MM.1S (cell line): Measurements from ENCODE around the gene WAS.

Experiments
- DNase-seq: peaks from one replicate; pipeline ENCODE4 v3.0.0-alpha.2; 2015
- H2AFZ ChIP-seq: fragments of 300-600 bp; sonication (generic); 2 replicates; pipeline ENCODE4 v1.6.0; 2016; ENCODE audit warnings: antibody characterized with exemption, low read length
- H3F3A ChIP-seq: fragments of 300-600 bp; sonication (generic); 2 replicates; pipeline ENCODE4 v1.6.1; 2016; ENCODE audit warnings: mild to moderate bottlenecking, antibody characterized with exemption, low read length, moderate library complexity, mixed read lengths; ENCODE audit not compliant: insufficient read depth
- H3K27ac ChIP-seq: fragments of 300-600 bp; sonication (generic); 2 replicates; pipeline ENCODE4 v1.5.1; 2016; ENCODE audit warnings: mild to moderate bottlenecking, low read length
- H3K27me3 ChIP-seq: fragments of 300-600 bp; sonication (generic); replicated peaks from 2 replicates; pipeline ENCODE4 v1.6.0; 2016; ENCODE audit warnings: low read length; ENCODE audit not compliant: insufficient read depth
- H3K36me3 ChIP-seq: fragments of 300-600 bp; sonication (generic); replicated peaks from 2 replicates; pipeline ENCODE4 v1.6.1; 2016; ENCODE audit warnings: mild to moderate bottlenecking, low read length, mixed read lengths; ENCODE audit not compliant: insufficient read depth
- H3K4me1 ChIP-seq: fragments of 300-600 bp; sonication (generic); 2 replicates; pipeline ENCODE4 v1.6.1; 2016; ENCODE audit warnings: low read length, mixed read lengths
- H3K4me2 ChIP-seq: fragments of 300-600 bp; sonication (generic); 2 replicates; pipeline ENCODE4 v1.6.0; 2016; ENCODE audit warnings: low read depth, low read length
- H3K4me3 ChIP-seq: fragments of 300-600 bp; sonication (generic); 2 replicates; pipeline ENCODE4 v1.5.1; 2016; ENCODE audit warnings: low read length, mixed read lengths
- H3K79me2 ChIP-seq: fragments of 300-600 bp; sonication (generic); 2 replicates; pipeline ENCODE4 v1.6.1; 2016; ENCODE audit warnings: mixed run types, low read length, mixed read lengths
- H3K9ac ChIP-seq: fragments of 300-600 bp; sonication (generic); 2 replicates; pipeline ENCODE4 v1.6.1; 2016; ENCODE audit warnings: low read length, mixed read lengths
- H3K9me2 ChIP-seq: fragments of 300-600 bp; sonication (generic); replicated peaks from 2 replicates; pipeline ENCODE4 v1.6.1; 2016; ENCODE audit warnings: mild to moderate bottlenecking, low read length, mixed read lengths; ENCODE audit not compliant: insufficient read depth
- H3K9me3 ChIP-seq: fragments of 300-600 bp; sonication (generic); replicated peaks from 2 replicates; pipeline ENCODE4 v1.6.1; 2016; ENCODE audit warnings: mild to moderate bottlenecking, low read length, mixed read lengths; ENCODE audit not compliant: insufficient read depth
- H4K20me1 ChIP-seq: fragments of 300-600 bp; sonication (generic); 2 replicates; pipeline ENCODE4 v1.6.1; 2016; ENCODE audit warnings: mild to moderate bottlenecking, low read length, moderate library complexity, mixed read lengths; ENCODE audit not compliant: insufficient read depth
- EZH2 ChIP-seq: fragments of 300-600 bp; sonication (generic); optimal IDR thresholded peaks from 2 replicates; pipeline ENCODE3; 2017; ENCODE audit warnings: low read depth, mild to moderate bottlenecking, antibody characterized with exemption, low read length, mixed read lengths
- EZH2phosphoT487 ChIP-seq: fragments of 300-600 bp; sonication (generic); IDR thresholded peaks from 2 replicates; pipeline ENCODE4 v1.6.1; 2018; ENCODE audit warnings: antibody characterized with exemption, low read length
- TF ChIP-seq, protein P1 (sequence below): fragments of 300-600 bp; sonication (generic); IDR thresholded peaks from 2 replicates; pipeline ENCODE4 v1.5.1; 2016; ENCODE audit warnings: antibody characterized with exemption, low read length, mixed read lengths

The WAS gene

DNA sequence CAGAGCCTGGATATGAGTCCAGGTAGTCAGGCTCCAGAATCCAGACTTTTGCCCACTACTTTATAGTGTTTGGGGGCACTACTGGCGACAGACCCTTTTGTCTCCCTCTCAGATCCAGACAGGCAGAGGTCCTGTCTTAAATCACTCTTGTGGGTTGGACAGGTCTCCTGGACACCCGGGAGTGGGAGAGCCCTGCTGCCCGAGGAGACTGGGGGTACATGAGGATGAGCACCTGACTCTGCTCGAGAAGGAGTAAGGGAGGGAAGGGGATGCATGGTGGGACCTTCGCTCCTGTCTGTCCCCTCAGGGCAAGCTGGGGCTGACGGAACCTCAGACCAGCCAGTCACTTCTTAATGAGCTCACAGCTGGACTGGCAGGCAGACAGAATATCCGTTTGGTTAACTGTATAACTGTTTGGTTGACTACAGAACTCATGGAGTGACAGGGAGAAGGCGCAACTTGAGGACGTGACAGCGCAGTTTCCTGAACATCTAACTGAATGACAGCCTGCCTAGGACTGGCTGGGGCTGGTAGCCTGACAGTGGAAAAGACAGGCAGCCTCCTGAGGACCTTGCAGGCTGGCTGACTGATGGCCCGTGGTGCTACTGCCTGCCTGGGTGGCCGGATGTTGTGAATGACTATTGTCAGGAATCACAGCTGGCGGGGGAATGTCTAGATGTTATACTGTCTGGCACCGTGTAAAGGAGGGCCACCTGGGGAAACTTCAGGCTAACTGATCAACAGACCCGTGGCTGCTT lies 11.4 kb downstream of the WAS start:
- Histone ChIP-seq H3K9ac (peak overlapping the region; percentile 79; the same call in 1 of the 2 replicates), H3F3A (no peaks in the 10 kb centered on the region), H3K9me3 (no peaks in the 10 kb centered on the region), H3K27ac (peak overlapping the region; percentile 80; the same call in 1 of the 2 replicates), H3K79me2 (peaks cover 33% of the 10 kb centered on the region), H3K4me2 (peak overlapping the region; percentile 87), H4K20me1 (no peaks in the 10 kb centered on the region), H3K4me1 (peaks cover 10% of the 10 kb centered on the region), H3K36me3 (no peaks in the 10 kb centered on the region), H3K9me2 (no peaks in the 10 kb centered on the region), H2AFZ (peak overlapping the region; percentile 82), H3K27me3 (no peaks in the 10 kb centered on the region), H3K4me3 (peak overlapping the region; percentile 80; the same call in 1 of the 2 replicates)
- DNase-seq: no peak
- TF ChIP-seq, protein P1, sequence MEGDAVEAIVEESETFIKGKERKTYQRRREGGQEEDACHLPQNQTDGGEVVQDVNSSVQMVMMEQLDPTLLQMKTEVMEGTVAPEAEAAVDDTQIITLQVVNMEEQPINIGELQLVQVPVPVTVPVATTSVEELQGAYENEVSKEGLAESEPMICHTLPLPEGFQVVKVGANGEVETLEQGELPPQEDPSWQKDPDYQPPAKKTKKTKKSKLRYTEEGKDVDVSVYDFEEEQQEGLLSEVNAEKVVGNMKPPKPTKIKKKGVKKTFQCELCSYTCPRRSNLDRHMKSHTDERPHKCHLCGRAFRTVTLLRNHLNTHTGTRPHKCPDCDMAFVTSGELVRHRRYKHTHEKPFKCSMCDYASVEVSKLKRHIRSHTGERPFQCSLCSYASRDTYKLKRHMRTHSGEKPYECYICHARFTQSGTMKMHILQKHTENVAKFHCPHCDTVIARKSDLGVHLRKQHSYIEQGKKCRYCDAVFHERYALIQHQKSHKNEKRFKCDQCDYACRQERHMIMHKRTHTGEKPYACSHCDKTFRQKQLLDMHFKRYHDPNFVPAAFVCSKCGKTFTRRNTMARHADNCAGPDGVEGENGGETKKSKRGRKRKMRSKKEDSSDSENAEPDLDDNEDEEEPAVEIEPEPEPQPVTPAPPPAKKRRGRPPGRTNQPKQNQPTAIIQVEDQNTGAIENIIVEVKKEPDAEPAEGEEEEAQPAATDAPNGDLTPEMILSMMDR: no peak
- no peak for TF ChIP-seq EZH2

DNA sequence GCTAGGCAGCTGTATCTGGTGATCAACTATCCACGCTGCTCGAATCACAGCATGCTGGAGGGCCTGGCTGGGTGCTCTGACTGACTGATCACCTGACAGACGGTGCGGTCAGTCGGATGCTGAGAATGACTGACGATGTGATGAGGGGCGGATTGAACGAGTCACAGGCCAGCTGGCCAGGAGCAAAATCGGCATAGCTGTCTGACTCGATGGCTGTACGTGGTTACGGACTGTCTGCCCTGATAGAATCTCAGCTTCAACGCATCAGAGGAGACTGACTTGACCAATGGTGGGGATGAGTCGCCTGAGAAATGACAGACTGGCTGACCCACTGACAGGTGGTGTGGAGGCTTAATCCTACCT lies 11.9 kb downstream of the WAS start:
- H3K27ac ChIP-seq: peak overlapping the region; percentile 80
- H4K20me1 ChIP-seq: no peaks in the 10 kb centered on the region
- peak overlapping the region; percentile 79 for H3K9ac ChIP-seq
- peak overlapping the region; percentile 87 for H3K4me2 ChIP-seq
- peak overlapping the region; percentile 80 for H3K4me3 ChIP-seq
- H3K9me2 ChIP-seq: no peaks in the 10 kb centered on the region
- no peaks in the 10 kb centered on the region for H3K9me3 ChIP-seq
- H3K36me3 ChIP-seq: no peaks in the 10 kb centered on the region
- H3K4me1 ChIP-seq: peaks cover 10% of the 10 kb centered on the region
- no peaks in the 10 kb centered on the region for H3F3A ChIP-seq
- TF ChIP-seq EZH2: no peak
- no peak for TF ChIP-seq EZH2phosphoT487
- TF ChIP-seq, protein P1: no peak
- H3K27me3 ChIP-seq: no peaks in the 10 kb centered on the region
- DNase-seq: peak; percentile 18
- peaks cover 39% of the 10 kb centered on the region for H3K79me2 ChIP-seq
- H2AFZ ChIP-seq: peak overlapping the region; percentile 82

DNA sequence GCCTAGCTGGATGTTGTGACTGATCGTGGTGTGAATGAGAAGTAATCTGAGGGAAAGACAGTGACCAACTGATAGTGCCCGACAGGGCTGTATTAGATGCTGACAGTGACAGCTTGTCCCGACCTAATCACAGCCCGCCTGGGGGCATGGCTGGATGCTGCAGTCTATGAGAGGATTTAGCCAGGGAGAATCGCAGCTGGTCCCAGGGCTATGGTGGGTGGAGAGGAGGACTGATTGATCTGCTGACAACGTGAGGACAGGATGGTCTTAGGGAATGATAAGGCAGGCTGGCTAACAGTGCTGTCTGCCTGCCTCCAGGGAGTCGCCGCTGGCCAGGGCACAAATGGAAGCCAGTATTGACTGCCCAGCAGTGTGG lies 12.3 kb downstream of the WAS start:
- H3K27ac ChIP-seq: peak overlapping the region; percentile 80
- H3K9me3 ChIP-seq: no peaks in the 10 kb centered on the region
- H3K36me3 ChIP-seq: no peaks in the 10 kb centered on the region
- H3K9ac ChIP-seq: peak overlapping the region; percentile 79
- no peak for DNase-seq
- H3F3A ChIP-seq: no peaks in the 10 kb centered on the region
- H3K4me1 ChIP-seq: peaks cover 10% of the 10 kb centered on the region
- H3K27me3 ChIP-seq: no peaks in the 10 kb centered on the region
- peak overlapping the region; percentile 80 for H3K4me3 ChIP-seq
- no peaks in the 10 kb centered on the region for H3K9me2 ChIP-seq
- TF ChIP-seq EZH2: no peak
- H4K20me1 ChIP-seq: no peaks in the 10 kb centered on the region
- peaks cover 43% of the 10 kb centered on the region for H3K79me2 ChIP-seq
- peak overlapping the region; percentile 87 for H3K4me2 ChIP-seq
- H2AFZ ChIP-seq: peak overlapping the region; percentile 82

DNA sequence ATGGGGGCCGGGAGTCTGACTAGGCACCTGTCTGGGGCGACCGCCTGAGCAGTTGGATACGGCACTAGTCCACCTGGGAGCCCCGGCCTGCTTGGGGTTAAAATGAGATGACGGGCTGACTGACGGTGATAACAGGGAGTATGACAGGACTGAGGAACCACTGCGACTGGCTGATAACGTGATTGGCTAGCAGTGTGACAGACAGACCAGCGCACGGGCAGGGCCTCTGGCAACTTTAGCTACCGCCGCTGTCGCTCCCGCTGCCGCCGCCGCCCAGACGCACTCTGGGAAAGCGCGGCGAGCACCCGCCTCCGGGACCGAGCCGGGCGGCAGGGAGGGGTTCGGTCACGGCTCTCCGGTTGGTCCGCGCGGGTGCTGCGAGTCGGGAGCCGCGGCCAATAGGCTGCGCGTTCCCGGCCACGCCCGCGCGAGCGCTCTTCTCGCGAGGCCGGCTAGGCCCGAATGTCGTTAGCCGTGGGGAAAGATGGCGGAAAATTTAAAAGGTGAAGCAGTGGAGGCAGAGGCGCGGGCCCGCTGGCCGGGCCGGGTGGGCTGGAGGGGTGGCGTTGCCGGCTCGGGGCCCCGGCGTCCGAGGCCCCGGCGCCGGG lies 12.8 kb downstream of the WAS start, which contains the start of gene SUV39H1:
Gene SUV39H1, plus strand, starts transcription at position 434 of the 608 bp plus-strand sequence. Its CDS starts 51 bp downstream, at position 485.
- Histone ChIP-seq H2AFZ (peak within 1 kb of the TSS; percentile 82), H3K79me2 (peaks cover 47% of the 10 kb centered on the region), H3K4me2 (peak within 1 kb of the TSS; percentile 87), H3K9ac (peak within 1 kb of the TSS; percentile 79), H3K27me3 (no peaks in the 10 kb centered on the region), H3K36me3 (no peaks in the 10 kb centered on the region), H3F3A (no peaks in the 10 kb centered on the region), H4K20me1 (no peaks in the 10 kb centered on the region), H3K9me2 (no peaks in the 10 kb centered on the region), H3K4me1 (peaks cover 10% of the 10 kb centered on the region), H3K9me3 (no peaks in the 10 kb centered on the region), H3K4me3 (peak within 1 kb of the TSS; percentile 80), H3K27ac (peak within 1 kb of the TSS; percentile 80)
- TF ChIP-seq EZH2 (no peak), EZH2phosphoT487 (no peak)
- TF ChIP-seq, protein P1: no peak
- peak; percentile 88 for DNase-seq
